Stimulated activated CD8-positive, alpha-beta memory T cell treated with anti-CD3 and anti-CD28 coated beads, Interleukin-2, amount 100 ng/mL, for 48 hours (primary cell): ENCODE data around the gene PBXIP1.

ENCODE experiments used
- DNase-seq, 2 donors: peaks; one replicate each; pipeline ENCODE4 v3.0.0-alpha.2; 2020; ENCODE audit warnings: low read depth in 2 of 2

Gene PBXIP1, protein sequence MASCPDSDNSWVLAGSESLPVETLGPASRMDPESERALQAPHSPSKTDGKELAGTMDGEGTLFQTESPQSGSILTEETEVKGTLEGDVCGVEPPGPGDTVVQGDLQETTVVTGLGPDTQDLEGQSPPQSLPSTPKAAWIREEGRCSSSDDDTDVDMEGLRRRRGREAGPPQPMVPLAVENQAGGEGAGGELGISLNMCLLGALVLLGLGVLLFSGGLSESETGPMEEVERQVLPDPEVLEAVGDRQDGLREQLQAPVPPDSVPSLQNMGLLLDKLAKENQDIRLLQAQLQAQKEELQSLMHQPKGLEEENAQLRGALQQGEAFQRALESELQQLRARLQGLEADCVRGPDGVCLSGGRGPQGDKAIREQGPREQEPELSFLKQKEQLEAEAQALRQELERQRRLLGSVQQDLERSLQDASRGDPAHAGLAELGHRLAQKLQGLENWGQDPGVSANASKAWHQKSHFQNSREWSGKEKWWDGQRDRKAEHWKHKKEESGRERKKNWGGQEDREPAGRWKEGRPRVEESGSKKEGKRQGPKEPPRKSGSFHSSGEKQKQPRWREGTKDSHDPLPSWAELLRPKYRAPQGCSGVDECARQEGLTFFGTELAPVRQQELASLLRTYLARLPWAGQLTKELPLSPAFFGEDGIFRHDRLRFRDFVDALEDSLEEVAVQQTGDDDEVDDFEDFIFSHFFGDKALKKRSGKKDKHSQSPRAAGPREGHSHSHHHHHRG

GRCh38 chr1:154955718-154956543, at the start of gene PBXIP1:
TSS of gene PBXIP1 (minus strand) at chr1:154956099. CDS start at chr1:154953721, 2,378 bp downstream.
- DNase-seq = peak; percentile 27 to 58

DNA sequence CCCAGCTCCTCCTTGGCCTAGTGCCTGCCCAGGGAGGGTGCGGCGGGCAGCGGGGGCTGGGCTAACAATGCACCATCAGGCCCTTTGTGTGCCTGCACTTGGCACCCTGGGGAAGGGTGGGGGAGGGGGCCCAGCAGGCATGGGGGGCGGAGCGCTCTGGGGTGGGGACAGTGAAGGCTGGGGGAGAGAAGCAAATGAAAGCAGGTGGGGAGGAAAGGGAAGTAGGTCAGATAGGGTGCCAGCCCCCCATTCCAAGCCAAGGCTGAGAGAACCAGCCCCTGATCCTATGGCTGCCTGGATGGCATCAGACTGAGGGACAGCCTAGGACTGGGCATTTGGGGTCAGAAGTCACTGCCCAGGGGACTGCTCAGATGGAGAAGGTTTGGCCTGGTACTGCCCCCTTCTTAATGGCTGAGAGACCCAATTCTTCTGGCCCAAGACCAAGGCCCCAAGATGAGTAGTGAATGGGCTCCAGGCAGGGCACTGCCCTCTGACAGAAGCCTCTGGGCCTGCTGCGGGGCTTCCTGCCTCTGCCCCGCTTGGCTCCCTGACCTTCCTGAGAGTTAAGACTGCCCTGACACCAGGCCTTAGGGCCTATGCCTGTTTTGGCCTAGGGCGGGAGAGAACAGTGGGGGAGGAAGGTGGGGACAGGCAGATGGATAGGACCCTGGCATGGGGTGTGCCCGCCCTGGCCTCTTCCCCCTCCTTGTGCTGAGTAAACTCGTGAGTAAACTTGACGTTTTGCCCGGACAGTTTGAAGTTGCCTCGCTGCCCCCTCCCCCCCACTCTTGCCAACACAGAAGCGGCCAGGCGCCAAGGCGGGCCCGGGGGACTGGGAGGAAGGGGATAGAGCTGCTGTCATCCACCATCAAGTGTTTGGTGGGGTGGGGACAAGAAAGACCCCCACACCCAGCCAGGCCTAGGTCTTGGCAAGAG, 49.4 kb upstream of the PBXIP1 start:
- no peak for DNase-seq

GRCh38 chr1:155004352-155005075, 48.6 kb upstream of the PBXIP1 start:
- no peak for DNase-seq

DNA sequence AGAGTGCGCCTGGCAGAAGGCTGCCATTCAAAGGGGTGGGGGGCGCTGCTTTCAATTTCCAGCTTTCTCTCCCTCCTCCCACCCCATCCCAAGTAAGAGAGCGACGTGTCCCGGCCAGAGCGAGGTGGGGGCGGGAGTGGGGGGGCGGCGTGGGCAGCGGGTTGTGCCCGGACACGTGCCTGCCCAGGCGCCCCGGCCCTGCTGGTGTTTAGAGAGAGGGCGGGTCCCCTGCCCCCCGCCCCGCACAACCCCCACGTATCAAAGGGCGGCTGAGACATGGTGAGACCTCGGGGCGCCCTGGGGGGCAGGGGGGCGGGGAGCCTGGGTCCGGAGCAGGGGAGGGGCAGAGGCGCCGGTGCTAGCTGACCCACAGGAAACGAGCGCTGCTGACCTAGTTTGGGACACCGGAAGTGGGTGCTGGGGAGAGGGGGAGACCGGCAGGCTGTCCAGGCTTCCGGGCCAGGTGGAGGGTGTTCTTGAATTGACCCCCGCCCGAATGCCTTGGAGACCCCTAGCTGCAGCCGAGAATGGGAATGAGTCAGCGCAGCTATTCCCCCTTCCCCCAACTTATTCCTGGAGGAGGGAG, 48.0 kb upstream of the PBXIP1 start:
- no peak for DNase-seq

DNA sequence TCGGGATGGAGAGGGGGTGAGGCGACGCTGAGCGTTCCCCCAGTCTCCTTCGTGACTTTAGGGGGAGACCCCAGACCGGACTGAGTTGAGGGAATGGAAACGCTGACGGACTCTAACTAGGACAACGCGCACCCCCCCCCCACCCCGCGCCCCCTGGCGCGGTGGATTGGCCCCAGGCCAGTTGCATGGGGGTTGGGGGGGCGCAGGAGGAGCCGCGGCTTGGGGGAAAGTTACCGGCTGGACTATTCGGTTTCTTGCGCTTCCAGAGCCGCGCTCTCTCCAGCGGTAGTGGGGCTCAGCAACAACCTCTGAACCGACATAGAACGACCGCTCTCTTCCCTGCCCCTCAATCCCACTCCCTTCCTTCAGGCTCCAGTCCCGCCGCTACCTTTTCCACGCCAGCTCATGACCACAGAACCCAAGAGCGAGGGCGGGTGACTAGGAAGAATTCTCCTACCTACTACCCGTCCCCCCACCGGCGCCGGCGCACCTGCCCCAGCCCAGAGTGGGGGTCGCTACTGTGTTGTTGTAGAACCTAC, 47.4 kb upstream of the PBXIP1 start:
- no peak for DNase-seq

DNA sequence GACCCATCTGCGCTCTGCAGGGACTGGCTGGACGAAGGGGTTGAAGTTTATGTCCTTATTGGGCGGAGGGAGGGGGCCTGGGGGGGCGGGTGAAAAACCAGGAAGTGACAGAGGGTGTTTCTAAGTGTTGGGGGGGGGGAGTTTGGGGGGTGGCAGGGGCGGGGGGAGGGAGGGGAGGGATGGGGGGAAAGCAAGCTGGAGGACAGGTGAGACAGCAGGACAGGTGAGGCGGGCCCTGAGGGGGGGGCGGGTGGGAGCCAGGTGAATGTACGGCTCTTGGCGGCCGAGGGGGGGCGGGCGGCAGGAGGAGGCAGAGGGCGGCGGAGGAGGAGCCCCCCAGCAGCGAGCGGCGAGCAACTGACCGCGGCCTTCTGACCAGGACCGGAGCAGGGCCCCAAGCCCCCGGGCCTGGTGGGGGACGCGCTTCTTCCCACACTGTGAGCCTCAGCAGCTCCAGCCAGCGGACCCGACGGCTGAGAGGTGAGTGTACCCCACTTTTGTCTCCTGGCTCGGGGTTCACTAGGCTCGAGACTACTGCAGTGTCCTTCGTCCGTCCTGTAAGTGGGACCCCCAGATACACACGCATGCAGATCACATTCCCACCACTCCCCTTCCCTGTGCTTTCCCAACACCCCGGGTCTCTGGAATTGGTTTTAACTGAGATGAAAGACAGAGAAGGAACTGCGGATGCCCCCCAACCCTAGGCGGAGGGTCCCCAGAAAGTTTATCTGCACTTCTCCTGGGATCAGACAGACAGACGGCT, 46.7 kb upstream of the PBXIP1 start, which contains the start of gene ZBTB7B:
Gene ZBTB7B (plus strand): TSS at position 339 of the 763 bp plus-strand sequence. CDS start 11,859 bp downstream, outside the sequence.
- DNase-seq = no peak

DNA sequence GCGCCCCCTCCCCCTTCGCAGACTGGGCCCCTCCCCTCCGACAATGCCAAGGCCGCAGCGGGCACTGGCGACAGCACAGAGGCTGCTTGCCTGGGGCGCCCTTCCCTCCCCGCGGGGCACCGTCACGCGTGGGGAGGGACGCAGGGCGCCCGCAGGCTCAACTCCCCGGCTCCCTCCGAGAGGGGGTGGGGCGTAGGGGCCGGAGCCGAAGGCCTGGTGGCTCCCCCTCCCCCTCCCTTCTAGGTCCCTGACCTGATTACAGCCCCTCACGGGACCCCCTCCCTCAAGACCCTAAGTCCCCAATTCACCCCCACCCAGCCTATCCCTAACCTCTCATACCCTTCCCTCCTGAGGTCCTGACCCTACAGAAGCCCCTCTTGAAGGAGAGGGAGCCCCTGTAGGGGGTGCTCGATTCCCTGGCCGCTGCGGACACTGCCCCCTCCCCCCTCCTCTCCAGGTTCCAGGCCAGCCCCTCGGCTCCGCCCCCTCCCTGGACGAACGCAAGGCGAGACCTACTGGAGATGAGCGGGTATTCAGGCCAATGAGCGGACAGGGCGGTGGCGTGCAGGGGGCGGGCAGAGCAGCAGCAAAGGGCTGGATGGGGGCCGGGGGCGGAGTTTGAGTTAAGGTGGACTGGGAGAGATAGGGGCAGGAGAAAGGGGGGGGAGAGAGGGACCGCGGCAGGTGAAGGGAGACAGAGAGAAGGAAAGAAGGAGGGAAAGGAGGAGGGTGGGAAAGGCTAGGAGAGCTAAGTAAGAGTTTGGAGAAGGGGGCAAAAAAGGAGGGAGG, 46.0 kb upstream of the PBXIP1 start:
- peak; percentile 97 to 98 for DNase-seq

- DNase-seq = no peak
Observed at GRCh38 chr1:155001425-155001674, 45.5 kb upstream of the PBXIP1 start.

DNA sequence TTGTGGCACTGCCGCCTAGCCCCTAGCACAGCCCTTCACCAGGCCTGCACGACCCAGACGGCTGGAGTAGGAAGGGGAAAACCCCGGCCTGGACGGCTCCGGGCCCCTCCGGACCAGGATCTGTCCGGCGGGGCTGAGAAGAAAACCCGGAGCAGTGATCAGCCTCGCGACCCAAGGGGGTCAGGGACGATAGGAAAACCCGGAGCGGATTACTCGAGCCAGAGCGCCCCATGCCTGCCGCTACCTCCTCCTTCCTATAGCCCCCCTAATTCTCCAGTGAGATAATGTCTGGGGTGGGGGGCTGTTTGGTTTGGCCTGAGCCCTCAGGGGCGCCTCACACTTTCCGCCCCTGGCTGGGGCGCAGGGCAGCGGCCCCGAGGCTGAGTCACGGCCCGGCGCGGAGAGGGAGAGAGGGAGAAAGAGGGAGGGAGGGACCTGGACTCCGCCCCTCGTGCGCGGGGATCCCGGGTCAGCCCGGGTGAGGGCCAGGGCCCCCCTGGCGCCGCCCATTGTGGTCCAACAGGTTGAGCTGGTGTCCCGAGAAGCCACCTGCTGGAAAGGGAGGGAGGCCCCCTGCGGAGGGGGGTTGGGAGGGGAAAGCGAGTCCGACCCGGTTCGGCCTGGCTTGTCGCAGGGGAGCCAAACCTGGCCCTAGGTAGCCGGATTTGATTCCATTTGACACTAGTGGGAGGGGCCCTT, 45.0 kb upstream of the PBXIP1 start:
- peak; percentile 82 for DNase-seq

- no peak for DNase-seq
Observed at GRCh38 chr1:155000411-155000725, 44.5 kb upstream of the PBXIP1 start.

GRCh38 chr1:154999571-155000410, 43.9 kb upstream of the PBXIP1 start:
- DNase-seq = peak; percentile 54 to 72

GRCh38 chr1:154998818-154999570, 43.1 kb upstream of the PBXIP1 start:
- peak; percentile 72 to 81 for DNase-seq

- no peak for DNase-seq
Observed at GRCh38 chr1:154998201-154998780, 42.4 kb upstream of the PBXIP1 start.

- no peak for DNase-seq
Observed at GRCh38 chr1:154996966-154997701, 41.2 kb upstream of the PBXIP1 start.
